T-helper 1 cell (primary cell): ENCODE measurements around the gene TACC2.

ENCODE experiments used
- DNase-seq, 5 donors: peaks; one replicate each; pipeline ENCODE4 v3.0.0-alpha.2; 2012 to 2020

The TACC2 gene

GRCh38 chr10:122033224-122033926 is 44.4 kb downstream of the TACC2 start:
- no peak for DNase-seq

GRCh38 chr10:122034149-122034756 is 45.3 kb downstream of the TACC2 start:
- DNase-seq, result no peak

GRCh38 chr10:122040786-122041185 is 51.8 kb downstream of the TACC2 start:
- no peak for DNase-seq

- no peak for DNase-seq
These were observed 53.9 kb downstream of the TACC2 start for GRCh38 chr10:122042836-122043235.

- DNase-seq, result no peak
These were observed 55.2 kb downstream of the TACC2 start for GRCh38 chr10:122044045-122044661.

- DNase-seq, result no peak
These were observed 55.8 kb downstream of the TACC2 start for GRCh38 chr10:122044713-122045112.

GRCh38 chr10:122045212-122045611 is 56.2 kb downstream of the TACC2 start:
- no peak for DNase-seq

- DNase-seq, result no peak
These were observed 58.6 kb downstream of the TACC2 start for GRCh38 chr10:122047560-122047959.

- no peak for DNase-seq
These were observed 60.1 kb downstream of the TACC2 start for GRCh38 chr10:122049076-122049475.

- no peak for DNase-seq
These were observed 61.3 kb downstream of the TACC2 start for GRCh38 chr10:122050311-122050710.

- no peak for DNase-seq
These were observed 61.8 kb downstream of the TACC2 start for GRCh38 chr10:122050811-122051210.

GRCh38 chr10:122051609-122052385 is 62.8 kb downstream of the TACC2 start:
- DNase-seq, result no peak

GRCh38 chr10:122052701-122053100 is 63.7 kb downstream of the TACC2 start:
- no peak for DNase-seq

GRCh38 chr10:122053314-122053713 is 64.4 kb downstream of the TACC2 start:
- DNase-seq, result no peak

- DNase-seq, result no peak
These were observed 65.4 kb downstream of the TACC2 start for GRCh38 chr10:122054048-122055025.

- DNase-seq, result no peak
These were observed 66.3 kb downstream of the TACC2 start for GRCh38 chr10:122055252-122055651.

GRCh38 chr10:122056431-122057094 is 67.6 kb downstream of the TACC2 start:
- DNase-seq, result no peak

- DNase-seq, result no peak
These were observed 69.0 kb downstream of the TACC2 start for GRCh38 chr10:122057841-122058413.

- DNase-seq, result no peak
These were observed 71.3 kb downstream of the TACC2 start for GRCh38 chr10:122060250-122060649.

GRCh38 chr10:122062831-122063674 is 74.1 kb downstream of the TACC2 start:
- DNase-seq, result no peak
